ENCODE measurements around the gene OOSP4A.

OOSP4A gene

GRCh38 chr11:59963733-59964132 is at the start of gene OOSP4A:
OOSP4A (plus strand) TSS chr11:59964033; CDS start chr11:59964033, 0 bp downstream.
- H3K36me3 Mint-ChIP-seq: no peaks in the 10 kb centered on the region
- H3K9me3 Mint-ChIP-seq: no peaks in the 10 kb centered on the region
- CTCF ChIA-PET: no interaction called here
- H3K27me3 Mint-ChIP-seq: no peaks in the 10 kb centered on the region
- no peak within 1 kb of the TSS for H3K27ac Mint-ChIP-seq
- no peaks in the 10 kb centered on the region for H3K4me1 Mint-ChIP-seq
- no peak within 1 kb of the TSS for H3K4me3 Mint-ChIP-seq
- no peak for DNase-seq

GRCh38 chr11:59918480-59918879 is 45.4 kb upstream of the OOSP4A start:
- no peak overlapping the region for H3K27ac Mint-ChIP-seq
- CTCF ChIA-PET: interaction anchor here (0.8 to 2.6 kb wide), 5 partner anchors 24 to 168 kb away, joined by 3 to 11 read pairs (median 3); partner anchors contain the start of gene STX3
- no peaks in the 10 kb centered on the region for H3K27me3 Mint-ChIP-seq
- H3K36me3 Mint-ChIP-seq: no peaks in the 10 kb centered on the region
- no peak for DNase-seq
- H3K4me3 Mint-ChIP-seq: no peak overlapping the region
- H3K4me1 Mint-ChIP-seq: no peaks in the 10 kb centered on the region
- H3K9me3 Mint-ChIP-seq: peaks cover 15% of the 10 kb centered on the region

- no peaks in the 10 kb centered on the region for H3K27me3 Mint-ChIP-seq
- no peak overlapping the region for H3K27ac Mint-ChIP-seq
- CTCF ChIA-PET: interaction anchor here (0.8 to 2.6 kb wide), 8 partner anchors 23 to 245 kb away, joined by 3 to 11 read pairs (median 3); partner anchors contain the start of genes MRPL16 and STX3
- no peak overlapping the region for H3K4me3 Mint-ChIP-seq
- H3K4me1 Mint-ChIP-seq: no peaks in the 10 kb centered on the region
- H3K9me3 Mint-ChIP-seq: peaks cover 21% of the 10 kb centered on the region
- H3K36me3 Mint-ChIP-seq: peaks cover 3% of the 10 kb centered on the region
- peak; percentile 41 for DNase-seq
These were observed 44.7 kb upstream of the OOSP4A start for GRCh38 chr11:59918987-59919589.

GRCh38 chr11:59923813-59924212 is 40.0 kb upstream of the OOSP4A start:
- Mint-ChIP-seq H3K27me3 (no peaks in the 10 kb centered on the region), H3K27ac (no peak overlapping the region), H3K4me3 (no peak overlapping the region), H3K9me3 (peaks cover 47% of the 10 kb centered on the region), H3K4me1 (no peaks in the 10 kb centered on the region), H3K36me3 (peaks cover 3% of the 10 kb centered on the region)
- CTCF ChIA-PET: no interaction called here
- no peak for DNase-seq

- CTCF ChIA-PET: no interaction called here
- H3K4me3 Mint-ChIP-seq: no peak overlapping the region
- H3K9me3 Mint-ChIP-seq: peaks cover 16% of the 10 kb centered on the region
- no peak for DNase-seq
- H3K27ac Mint-ChIP-seq: no peak overlapping the region
- H3K36me3 Mint-ChIP-seq: no peaks in the 10 kb centered on the region
- H3K27me3 Mint-ChIP-seq: no peaks in the 10 kb centered on the region
- H3K4me1 Mint-ChIP-seq: no peaks in the 10 kb centered on the region
These were observed 32.1 kb upstream of the OOSP4A start for GRCh38 chr11:59931688-59932087.

- H3K27ac Mint-ChIP-seq: no peak within 1 kb of the TSS
- H3K4me1 Mint-ChIP-seq: no peaks in the 10 kb centered on the region
- CTCF ChIA-PET: no interaction called here
- H3K27me3 Mint-ChIP-seq: peaks cover 5% of the 10 kb centered on the region
- no peaks in the 10 kb centered on the region for H3K9me3 Mint-ChIP-seq
- H3K36me3 Mint-ChIP-seq: no peaks in the 10 kb centered on the region
- H3K4me3 Mint-ChIP-seq: no peak within 1 kb of the TSS
- DNase-seq: no peak
These were observed 25.7 kb upstream of the OOSP4A start, which contains the start of gene OOSP1 for GRCh38 chr11:59938132-59938531. OOSP1 (plus strand) TSS chr11:59938432; CDS start chr11:59938455, 23 bp downstream.

GRCh38 chr11:59938718-59939117 is 25.1 kb upstream of the OOSP4A start:
- Mint-ChIP-seq H3K36me3 (no peaks in the 10 kb centered on the region), H3K27me3 (peaks cover 5% of the 10 kb centered on the region), H3K4me3 (no peak overlapping the region), H3K4me1 (no peaks in the 10 kb centered on the region), H3K27ac (no peak overlapping the region), H3K9me3 (no peaks in the 10 kb centered on the region)
- CTCF ChIA-PET: no interaction called here
- DNase-seq: no peak

- CTCF ChIA-PET: no interaction called here
- no peaks in the 10 kb centered on the region for H3K9me3 Mint-ChIP-seq
- DNase-seq: no peak
- no peaks in the 10 kb centered on the region for H3K4me1 Mint-ChIP-seq
- H3K4me3 Mint-ChIP-seq: no peak overlapping the region
- H3K27me3 Mint-ChIP-seq: peaks cover 5% of the 10 kb centered on the region
- no peaks in the 10 kb centered on the region for H3K36me3 Mint-ChIP-seq
- H3K27ac Mint-ChIP-seq: no peak overlapping the region
These were observed 24.4 kb upstream of the OOSP4A start for GRCh38 chr11:59939482-59939881.

- Mint-ChIP-seq H3K4me3 (no peak overlapping the region), H3K36me3 (no peaks in the 10 kb centered on the region), H3K27me3 (peaks cover 5% of the 10 kb centered on the region), H3K9me3 (no peaks in the 10 kb centered on the region), H3K4me1 (no peaks in the 10 kb centered on the region), H3K27ac (no peak overlapping the region)
- no peak for DNase-seq
- CTCF ChIA-PET: no interaction called here
These were observed 22.7 kb upstream of the OOSP4A start for GRCh38 chr11:59941091-59941490.

GRCh38 chr11:59943997-59944714 is 19.7 kb upstream of the OOSP4A start:
- Mint-ChIP-seq H3K36me3 (no peaks in the 10 kb centered on the region), H3K9me3 (no peaks in the 10 kb centered on the region), H3K27ac (no peak overlapping the region), H3K4me1 (no peaks in the 10 kb centered on the region), H3K4me3 (no peak overlapping the region), H3K27me3 (peaks cover 5% of the 10 kb centered on the region)
- DNase-seq: no peak
- CTCF ChIA-PET: no interaction called here

- Mint-ChIP-seq H3K4me1 (no peaks in the 10 kb centered on the region), H3K4me3 (no peak overlapping the region), H3K36me3 (no peaks in the 10 kb centered on the region), H3K27me3 (peaks cover under 1% of the 10 kb centered on the region), H3K27ac (no peak overlapping the region), H3K9me3 (no peaks in the 10 kb centered on the region)
- CTCF ChIA-PET: no interaction called here
- DNase-seq: no peak
These were observed 19.1 kb upstream of the OOSP4A start for GRCh38 chr11:59944720-59945119.

- CTCF ChIA-PET: no interaction called here
- Mint-ChIP-seq H3K27ac (no peak overlapping the region), H3K36me3 (no peaks in the 10 kb centered on the region), H3K27me3 (no peaks in the 10 kb centered on the region), H3K9me3 (no peaks in the 10 kb centered on the region), H3K4me1 (no peaks in the 10 kb centered on the region), H3K4me3 (no peak overlapping the region)
- no peak for DNase-seq
These were observed 10.2 kb upstream of the OOSP4A start for GRCh38 chr11:59953463-59954218.

GRCh38 chr11:59954219-59954847 is 9.5 kb upstream of the OOSP4A start:
- Mint-ChIP-seq H3K4me3 (no peak overlapping the region), H3K9me3 (no peaks in the 10 kb centered on the region), H3K36me3 (no peaks in the 10 kb centered on the region), H3K4me1 (no peaks in the 10 kb centered on the region), H3K27me3 (no peaks in the 10 kb centered on the region), H3K27ac (no peak overlapping the region)
- DNase-seq: no peak
- CTCF ChIA-PET: no interaction called here

- H3K9me3 Mint-ChIP-seq: no peaks in the 10 kb centered on the region
- H3K36me3 Mint-ChIP-seq: no peaks in the 10 kb centered on the region
- CTCF ChIA-PET: no interaction called here
- DNase-seq: no peak
- no peaks in the 10 kb centered on the region for H3K4me1 Mint-ChIP-seq
- H3K4me3 Mint-ChIP-seq: no peak overlapping the region
- no peaks in the 10 kb centered on the region for H3K27me3 Mint-ChIP-seq
- no peak overlapping the region for H3K27ac Mint-ChIP-seq
These were observed 6.7 kb upstream of the OOSP4A start for GRCh38 chr11:59957094-59957493.
